Stimulated activated naive CD8-positive, alpha-beta T cell treated with anti-CD3 and anti-CD28 coated beads, Interleukin-15, Interleukin-2, amounts not matched to agents 100 ng/mL and 50 ng/mL, for 24 hours (primary cell): ENCODE data around the gene AMOTL1.
"Not testable (repeated sequence)": the region's sequence is repeated elsewhere in the genome, so short reads cannot be mapped to it uniquely, and the experiment has no call there.

Experiments used
- H3K27ac Mint-ChIP-seq: one replicate; pipeline ENCODE4 v1.8.0; 2021; ENCODE audit warnings: mild to moderate bottlenecking, mixed read lengths
- H3K27me3 Mint-ChIP-seq: one replicate; pipeline ENCODE4 v1.8.0; 2021; ENCODE audit warnings: mixed read lengths
- H3K36me3 Mint-ChIP-seq: one replicate; pipeline ENCODE4 v1.8.0; 2021; ENCODE audit warnings: low read depth, mixed read lengths
- H3K4me1 Mint-ChIP-seq: one replicate; pipeline ENCODE4 v1.8.0; 2021; ENCODE audit warnings: low read depth, mixed read lengths
- H3K4me3 Mint-ChIP-seq: one replicate; pipeline ENCODE4 v1.8.0; 2021; ENCODE audit warnings: mild to moderate bottlenecking, mixed read lengths
- H3K9me3 Mint-ChIP-seq: one replicate; pipeline ENCODE4 v1.8.0; 2021; ENCODE audit warnings: mixed read lengths

Gene AMOTL1

DNA sequence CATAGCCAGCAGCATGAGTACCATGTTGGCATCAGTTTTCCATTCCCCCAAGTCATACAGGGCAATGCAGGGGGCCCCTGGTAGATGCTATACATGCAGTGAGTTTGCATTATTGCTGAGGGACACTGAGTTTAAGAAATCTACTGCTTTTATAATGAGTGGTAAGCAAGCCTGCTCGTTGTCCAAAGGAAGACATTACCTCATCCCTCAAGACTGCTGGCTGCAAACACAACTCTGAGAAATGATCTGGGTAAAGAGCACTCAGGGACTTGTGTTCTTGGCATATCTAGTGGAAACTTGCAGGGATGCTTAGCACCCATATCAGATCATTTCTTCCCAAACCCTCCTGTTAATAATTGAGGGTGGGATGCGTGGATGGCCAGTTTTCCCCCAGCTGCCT lies 127.3 kb downstream of the AMOTL1 start:
- Mint-ChIP-seq H3K4me3 (no peak overlapping the region), H3K27ac (no peak overlapping the region), H3K36me3 (peaks cover 9% of the 10 kb centered on the region), H3K27me3 (peaks cover 4% of the 10 kb centered on the region), H3K9me3 (peaks cover 22% of the 10 kb centered on the region), H3K4me1 (no peaks in the 10 kb centered on the region)

DNA sequence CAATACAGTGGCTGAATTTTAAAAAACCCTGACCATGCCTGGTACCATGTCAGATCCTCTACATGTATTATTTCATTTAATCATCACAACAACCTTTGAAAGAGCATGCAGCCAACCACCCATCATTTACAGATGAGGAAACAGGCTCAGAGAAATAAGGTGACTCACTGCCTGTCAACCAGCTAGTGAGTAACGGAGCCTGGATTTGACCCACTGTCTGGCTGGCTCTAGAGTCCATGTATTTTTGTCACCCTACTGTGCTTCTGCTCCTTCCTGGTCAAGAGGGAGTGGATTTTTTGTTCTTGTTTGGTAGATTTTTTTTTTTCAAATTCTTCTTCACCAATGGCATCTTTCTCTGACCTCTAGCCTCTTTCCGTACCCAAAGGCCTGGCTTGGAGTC lies 127.8 kb downstream of the AMOTL1 start:
- peaks cover 4% of the 10 kb centered on the region for H3K27me3 Mint-ChIP-seq
- peaks cover 22% of the 10 kb centered on the region for H3K9me3 Mint-ChIP-seq
- H3K4me3 Mint-ChIP-seq, result no peak overlapping the region

DNA sequence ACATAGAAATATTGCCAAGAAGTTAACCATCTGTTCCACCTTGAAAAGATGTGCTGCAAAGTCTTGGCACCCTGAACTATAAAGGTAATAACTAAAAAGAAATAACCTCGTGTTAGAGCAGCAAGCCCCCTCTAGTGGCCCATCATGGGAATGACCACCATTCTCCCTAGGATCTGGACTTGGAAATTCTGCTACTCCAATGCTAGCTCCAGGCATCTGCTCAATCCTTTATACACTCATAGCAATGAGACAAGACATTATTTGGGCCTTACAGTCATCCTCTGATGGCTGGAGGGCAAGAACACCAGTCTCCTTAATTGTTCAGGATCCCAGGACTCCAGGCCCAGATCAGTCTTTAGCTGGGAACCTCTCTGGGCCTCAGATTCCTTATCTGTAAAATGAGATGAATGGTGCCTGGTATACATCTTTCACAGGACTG lies 129.2 kb downstream of the AMOTL1 start:
- Mint-ChIP-seq H3K36me3 (peaks cover 4% of the 10 kb centered on the region), H3K4me1 (no peaks in the 10 kb centered on the region), H3K27ac (no peak overlapping the region), H3K27me3 (no peaks in the 10 kb centered on the region), H3K9me3 (peaks cover 10% of the 10 kb centered on the region), H3K4me3 (no peak overlapping the region)

More for the DNA sequence above, 127.8 kb downstream of the AMOTL1 start:
- Mint-ChIP-seq H3K36me3 (peaks cover 9% of the 10 kb centered on the region), H3K4me1 (no peaks in the 10 kb centered on the region), H3K27ac (no peak overlapping the region)

DNA sequence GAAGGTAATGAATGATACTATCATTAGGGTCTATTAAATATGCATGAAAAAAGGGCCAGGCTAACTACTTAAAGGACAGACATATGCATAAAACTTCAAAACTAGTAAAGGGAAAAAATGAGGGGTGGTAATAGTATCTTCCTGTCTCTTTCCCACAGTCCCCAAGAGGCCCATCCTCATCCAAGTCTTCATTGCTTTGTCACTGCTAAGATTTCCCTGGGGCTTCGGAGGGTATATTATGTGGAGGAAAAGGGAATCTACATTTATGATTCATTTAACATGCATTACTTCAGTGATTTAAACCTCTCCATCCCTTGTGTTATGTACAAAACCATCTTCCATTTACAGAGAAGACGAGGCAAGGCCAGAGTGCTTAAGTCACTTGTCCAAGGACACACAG lies 139.1 kb downstream of the AMOTL1 start:
- H3K27ac Mint-ChIP-seq, result no peak overlapping the region
- H3K4me3 Mint-ChIP-seq, result no peak overlapping the region
- H3K9me3 Mint-ChIP-seq, result peaks cover 6% of the 10 kb centered on the region
- no peaks in the 10 kb centered on the region for H3K27me3 Mint-ChIP-seq
- H3K4me1 Mint-ChIP-seq, result no peaks in the 10 kb centered on the region
- H3K36me3 Mint-ChIP-seq, result no peaks in the 10 kb centered on the region

DNA sequence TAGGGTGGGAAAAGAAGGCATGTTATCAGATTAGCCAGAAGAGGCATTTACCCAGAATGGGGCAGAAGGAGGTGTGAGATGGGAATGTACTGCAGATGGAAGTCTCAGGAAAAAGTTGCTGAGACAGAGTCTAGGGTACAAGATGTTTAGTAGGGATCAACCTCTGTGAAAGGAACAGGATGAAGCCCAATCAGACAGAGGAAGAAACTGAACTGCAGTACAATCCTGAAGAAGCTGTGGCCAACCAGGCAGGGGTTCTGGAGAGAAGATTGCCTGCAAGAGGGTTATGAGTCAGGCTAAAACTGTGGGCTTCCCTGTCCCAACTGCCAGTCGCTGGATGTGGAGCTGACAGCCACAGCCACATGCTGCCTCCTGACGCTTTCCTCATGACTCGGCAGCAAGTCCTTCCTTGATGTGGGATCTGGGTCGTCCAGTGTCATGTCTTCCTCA lies 141.2 kb downstream of the AMOTL1 start:
- no peak overlapping the region for H3K27ac Mint-ChIP-seq
- no peak overlapping the region for H3K4me3 Mint-ChIP-seq
- no peaks in the 10 kb centered on the region for H3K36me3 Mint-ChIP-seq
- peaks cover 6% of the 10 kb centered on the region for H3K9me3 Mint-ChIP-seq
- H3K4me1 Mint-ChIP-seq, result no peaks in the 10 kb centered on the region
- no peaks in the 10 kb centered on the region for H3K27me3 Mint-ChIP-seq

DNA sequence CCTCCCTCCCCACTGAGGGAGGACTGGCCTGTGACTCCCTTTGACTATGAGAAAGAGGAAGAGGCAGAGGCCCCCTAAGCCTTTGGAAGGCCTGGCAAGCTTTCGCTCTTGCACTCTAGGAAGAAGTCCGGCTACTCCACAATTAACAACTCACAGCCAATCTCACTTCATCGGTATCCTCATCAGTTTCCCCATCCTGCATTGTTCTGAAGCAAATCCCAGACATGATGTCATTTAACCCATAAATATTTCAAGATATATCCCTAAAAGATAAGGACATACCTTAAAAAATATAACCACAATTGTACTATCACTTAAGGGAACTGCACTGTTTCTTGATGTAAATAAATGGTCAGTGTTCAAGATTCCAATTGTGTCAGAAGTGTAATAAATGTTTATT lies 142.1 kb downstream of the AMOTL1 start:
- Mint-ChIP-seq H3K4me1 (no peaks in the 10 kb centered on the region), H3K27me3 (no peaks in the 10 kb centered on the region), H3K9me3 (peaks cover 6% of the 10 kb centered on the region), H3K36me3 (no peaks in the 10 kb centered on the region), H3K27ac (no peak overlapping the region), H3K4me3 (no peak overlapping the region)

DNA sequence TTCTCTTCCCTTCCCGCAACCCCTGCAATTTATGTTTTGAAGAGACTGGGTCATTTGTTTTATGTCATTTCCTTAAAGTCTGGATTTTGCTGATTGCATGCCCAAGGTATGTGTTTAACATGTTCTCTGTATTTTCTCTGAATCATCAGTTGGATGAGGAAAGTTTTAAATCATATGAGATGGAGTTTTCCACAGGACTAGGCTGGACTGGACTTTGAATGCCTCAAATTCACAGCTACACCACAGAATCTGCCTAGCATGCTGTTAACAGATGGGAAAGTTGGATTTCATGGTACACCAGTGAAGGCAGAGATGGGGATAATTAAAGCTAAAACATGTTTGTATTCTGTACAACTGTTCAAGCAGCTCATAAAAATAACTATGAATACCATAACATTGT lies 142.6 kb downstream of the AMOTL1 start:
- H3K9me3 Mint-ChIP-seq, result peaks cover 3% of the 10 kb centered on the region
- no peak overlapping the region for H3K4me3 Mint-ChIP-seq
- no peak overlapping the region for H3K27ac Mint-ChIP-seq
- no peaks in the 10 kb centered on the region for H3K36me3 Mint-ChIP-seq
- H3K27me3 Mint-ChIP-seq, result no peaks in the 10 kb centered on the region
- no peaks in the 10 kb centered on the region for H3K4me1 Mint-ChIP-seq

DNA sequence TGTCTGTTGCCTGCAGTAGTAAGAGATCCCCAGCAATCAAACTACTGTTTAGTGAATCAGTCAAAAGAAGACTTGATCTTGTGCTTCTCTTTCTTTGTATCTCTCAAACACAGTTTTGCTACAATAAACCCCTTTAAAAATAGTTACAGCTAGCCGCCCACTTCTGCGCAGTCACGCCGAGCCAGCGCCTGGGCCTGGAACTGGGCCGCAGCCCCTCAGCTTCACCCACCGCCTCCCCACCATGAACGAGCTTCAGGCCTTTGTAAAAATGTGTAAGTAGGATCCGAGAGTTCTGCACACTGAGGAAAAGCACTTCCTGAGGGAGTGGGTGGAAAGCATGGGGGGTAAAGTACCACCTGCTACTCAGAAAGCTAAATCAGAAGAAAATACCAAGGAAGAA lies 144.7 kb downstream of the AMOTL1 start:
- H3K27ac Mint-ChIP-seq, result no peak overlapping the region
- H3K36me3 Mint-ChIP-seq, result no peaks in the 10 kb centered on the region
- H3K4me1 Mint-ChIP-seq, result no peaks in the 10 kb centered on the region
- H3K27me3 Mint-ChIP-seq, result no peaks in the 10 kb centered on the region
- no peaks in the 10 kb centered on the region for H3K9me3 Mint-ChIP-seq
- no peak overlapping the region for H3K4me3 Mint-ChIP-seq

DNA sequence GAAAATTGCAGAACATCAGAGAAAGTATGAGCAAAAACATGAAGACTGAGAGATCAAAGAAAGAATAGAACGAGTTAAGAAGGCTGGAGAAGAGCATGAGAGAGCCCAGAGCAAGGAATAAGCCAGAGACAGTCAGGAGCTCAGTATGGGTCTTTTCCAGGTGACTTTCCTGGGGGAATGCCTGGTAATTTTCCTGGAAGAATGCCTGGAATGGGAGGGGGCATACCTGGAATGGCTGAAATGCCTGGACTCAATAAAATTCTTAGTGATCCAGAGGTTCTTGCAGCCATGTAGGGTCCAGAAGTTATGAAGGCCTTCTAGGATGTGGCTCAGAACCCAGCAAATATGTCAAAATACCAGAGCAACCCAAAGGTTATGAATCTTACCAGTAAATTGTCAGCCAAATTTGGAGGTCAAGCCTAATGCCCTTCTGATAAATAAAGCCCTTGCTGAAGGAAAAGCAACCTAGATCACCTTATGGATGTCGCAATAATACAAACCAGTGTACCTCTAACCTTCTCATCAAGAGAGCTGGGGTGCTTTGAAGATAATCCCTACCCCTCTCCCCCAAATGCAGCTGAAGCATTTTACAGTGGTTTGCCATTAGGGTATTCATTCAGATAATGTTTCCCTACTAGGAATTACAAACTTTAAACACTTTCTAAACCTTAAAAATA lies 145.7 kb downstream of the AMOTL1 start:
- H3K4me1 Mint-ChIP-seq, H3K27me3 Mint-ChIP-seq, H3K4me3 Mint-ChIP-seq, H3K9me3 Mint-ChIP-seq, H3K27ac Mint-ChIP-seq, H3K36me3 Mint-ChIP-seq: not testable (repeated sequence)

DNA sequence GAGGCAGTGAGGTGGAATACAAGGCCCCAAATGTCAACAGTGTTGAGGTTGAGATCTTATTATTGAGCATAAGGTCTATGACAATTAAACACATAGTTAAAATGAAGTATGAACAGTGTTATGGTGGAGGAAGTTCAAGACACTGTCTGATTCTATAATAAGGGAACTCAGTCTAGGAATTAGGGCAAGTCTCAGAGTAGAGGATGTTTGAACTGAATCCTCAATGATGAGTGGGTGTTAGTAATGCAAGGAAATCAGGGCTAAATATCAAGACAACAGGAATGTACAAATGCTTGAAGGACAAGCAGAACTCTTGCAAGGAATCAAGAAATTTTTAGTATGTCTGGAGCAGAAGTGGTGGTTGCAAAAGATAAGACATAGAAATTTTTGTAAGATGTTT lies 152.2 kb downstream of the AMOTL1 start:
- Mint-ChIP-seq H3K36me3 (peaks cover 4% of the 10 kb centered on the region), H3K4me3 (no peak overlapping the region), H3K4me1 (peaks cover 16% of the 10 kb centered on the region), H3K27ac (no peak overlapping the region), H3K27me3 (no peaks in the 10 kb centered on the region), H3K9me3 (peaks cover 5% of the 10 kb centered on the region)

DNA sequence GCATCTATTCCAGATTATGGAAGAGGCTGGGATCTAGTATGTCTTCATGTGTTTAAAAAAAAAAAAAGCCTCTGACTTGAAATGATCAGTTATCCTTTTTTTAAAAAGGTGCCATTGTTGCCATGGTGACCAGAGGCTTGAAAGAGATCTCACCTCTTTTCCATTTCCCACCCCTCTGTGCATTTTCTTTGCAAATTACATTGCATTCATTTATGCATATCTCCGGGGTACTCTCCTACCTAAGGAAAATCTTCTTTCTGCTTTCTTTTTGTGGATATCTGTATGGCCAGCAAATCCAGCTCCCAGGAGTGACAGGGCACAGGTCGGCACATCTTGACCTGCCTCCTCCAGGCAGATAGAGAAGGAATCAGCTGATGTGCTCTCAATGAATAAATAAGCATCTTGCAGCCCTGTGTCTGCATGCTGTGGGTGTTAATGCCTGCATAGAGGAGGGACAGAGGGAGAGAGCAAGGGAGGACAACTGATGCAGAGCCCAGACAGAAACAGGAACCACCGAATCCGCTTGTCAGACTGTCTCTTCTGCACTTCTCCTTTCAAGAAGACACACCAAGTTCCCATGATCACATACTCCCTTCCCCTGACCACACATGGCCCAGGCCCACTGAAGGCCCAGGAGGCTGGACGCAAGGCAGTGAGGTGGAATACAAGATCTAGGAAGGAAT lies 154.3 kb downstream of the AMOTL1 start:
- Mint-ChIP-seq H3K27ac (no peak overlapping the region), H3K27me3 (no peaks in the 10 kb centered on the region), H3K4me1 (peaks cover 29% of the 10 kb centered on the region), H3K36me3 (peaks cover 12% of the 10 kb centered on the region), H3K9me3 (peaks cover 12% of the 10 kb centered on the region), H3K4me3 (no peak overlapping the region)

DNA sequence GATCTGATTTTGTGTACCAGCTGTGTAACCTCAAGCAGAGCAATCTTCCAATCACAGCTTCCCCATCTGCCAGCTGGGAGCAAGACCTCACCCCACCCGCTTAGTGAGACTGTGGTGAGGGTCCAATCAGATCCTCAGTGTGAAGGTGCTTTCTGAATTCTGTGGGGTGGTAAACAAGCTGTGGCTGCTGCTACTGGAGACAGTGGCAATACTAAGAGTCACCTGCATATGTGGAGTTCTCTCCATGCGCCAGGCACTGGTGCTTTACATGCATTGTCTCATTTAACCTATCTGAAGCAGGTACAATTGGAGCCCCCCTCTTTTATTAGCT lies 154.8 kb downstream of the AMOTL1 start:
- H3K9me3 Mint-ChIP-seq, result peaks cover 13% of the 10 kb centered on the region
- H3K27me3 Mint-ChIP-seq, result no peaks in the 10 kb centered on the region
- peaks cover 30% of the 10 kb centered on the region for H3K4me1 Mint-ChIP-seq
- no peak overlapping the region for H3K4me3 Mint-ChIP-seq
- H3K27ac Mint-ChIP-seq, result no peak overlapping the region
- H3K36me3 Mint-ChIP-seq, result peaks cover 12% of the 10 kb centered on the region

DNA sequence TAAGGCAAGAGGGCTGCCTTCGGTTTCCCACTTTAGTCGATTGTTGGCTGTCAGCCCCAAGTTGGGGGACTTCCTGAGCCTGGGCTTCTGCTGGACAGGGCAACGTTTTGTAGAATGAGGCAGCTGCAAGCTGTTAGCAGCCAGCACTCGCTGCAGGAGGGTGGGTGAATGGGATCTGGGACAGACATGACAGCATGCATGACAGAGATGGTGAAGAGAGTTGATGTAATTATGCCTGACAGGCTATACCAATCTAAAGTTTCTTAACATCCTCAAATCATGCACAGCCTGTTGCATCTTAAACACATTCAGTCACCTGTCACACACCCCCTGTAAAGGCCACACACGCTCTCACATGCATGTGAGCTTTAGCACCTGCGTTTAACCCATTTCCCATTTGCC lies 156.0 kb downstream of the AMOTL1 start:
- no peaks in the 10 kb centered on the region for H3K27me3 Mint-ChIP-seq
- no peak overlapping the region for H3K4me3 Mint-ChIP-seq
- H3K27ac Mint-ChIP-seq, result no peak overlapping the region
- peaks cover 12% of the 10 kb centered on the region for H3K36me3 Mint-ChIP-seq
- H3K9me3 Mint-ChIP-seq, result peaks cover 18% of the 10 kb centered on the region
- peaks cover 37% of the 10 kb centered on the region for H3K4me1 Mint-ChIP-seq

DNA sequence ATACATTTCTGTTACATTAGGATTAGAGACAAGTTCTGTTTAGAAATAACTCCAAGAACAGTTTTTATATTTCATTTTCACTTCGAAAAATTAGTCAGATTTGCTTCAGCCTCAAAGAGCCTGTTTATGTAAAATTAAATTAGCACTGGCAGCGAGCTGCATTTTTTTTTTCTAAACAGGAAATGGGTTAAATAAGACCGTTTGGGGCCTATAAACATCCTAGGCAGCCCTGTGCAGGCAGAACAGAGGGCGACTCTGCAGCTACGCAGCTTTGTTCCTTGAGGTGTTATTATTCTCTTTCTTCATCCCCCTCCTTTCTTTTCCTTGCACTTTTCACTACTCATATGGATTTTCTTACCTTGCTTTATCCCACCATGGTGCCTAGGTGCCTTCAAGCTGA lies 156.5 kb downstream of the AMOTL1 start:
- H3K27ac Mint-ChIP-seq, result no peak overlapping the region
- peaks cover 37% of the 10 kb centered on the region for H3K4me1 Mint-ChIP-seq
- peaks cover 18% of the 10 kb centered on the region for H3K9me3 Mint-ChIP-seq
- H3K36me3 Mint-ChIP-seq, result peaks cover 12% of the 10 kb centered on the region
- H3K4me3 Mint-ChIP-seq, result peak overlapping the region; percentile 25
- H3K27me3 Mint-ChIP-seq, result no peaks in the 10 kb centered on the region

DNA sequence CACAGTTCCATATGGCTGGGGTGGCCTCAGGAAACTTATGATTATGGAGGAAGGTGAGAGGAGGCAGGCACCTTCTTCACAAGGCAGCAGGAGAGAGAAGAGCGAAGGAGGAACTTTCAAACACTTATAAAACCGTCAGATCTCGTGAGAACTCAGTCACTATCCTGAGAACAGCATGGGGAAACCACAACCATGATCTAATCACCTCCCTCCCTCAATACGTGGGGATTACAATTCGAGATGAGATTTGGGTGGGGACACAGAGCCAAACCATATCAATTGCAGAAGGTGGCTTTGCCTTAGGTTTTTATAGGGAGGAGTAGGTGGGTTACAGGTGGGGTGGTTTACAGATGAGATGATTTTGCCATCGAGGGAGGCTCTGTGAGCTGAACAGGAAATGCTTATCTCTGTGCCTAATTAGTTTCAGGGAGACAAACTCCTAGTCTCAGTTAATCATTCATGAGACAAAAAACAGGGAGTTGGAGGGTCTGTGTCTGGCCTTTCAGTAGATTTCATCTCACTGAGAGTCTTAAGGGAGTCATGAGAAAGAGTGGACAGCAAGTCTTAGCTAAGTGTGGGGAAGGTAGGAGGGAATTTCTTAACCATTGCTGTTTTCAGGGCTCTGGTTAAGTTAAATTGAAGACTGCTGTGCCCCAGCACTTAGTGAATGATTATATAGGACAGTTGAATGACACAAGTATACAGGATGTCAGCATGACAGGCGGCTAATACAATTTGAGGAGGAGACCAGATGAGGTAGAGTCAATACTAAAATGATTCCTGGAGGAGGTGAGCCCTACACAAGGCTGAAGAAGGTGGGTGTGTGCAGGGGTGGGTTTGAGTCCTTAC lies 157.5 kb downstream of the AMOTL1 start:
- H3K27ac Mint-ChIP-seq, result peak overlapping the region; percentile 0
- H3K36me3 Mint-ChIP-seq, result peaks cover 12% of the 10 kb centered on the region
- no peaks in the 10 kb centered on the region for H3K27me3 Mint-ChIP-seq
- H3K4me3 Mint-ChIP-seq, result no peak overlapping the region
- peaks cover 37% of the 10 kb centered on the region for H3K4me1 Mint-ChIP-seq
- H3K9me3 Mint-ChIP-seq, result peaks cover 18% of the 10 kb centered on the region
